Measurements from ENCODE around the gene C6orf118. TPM values are rescaled to one million over a fixed set of nuclear protein-coding genes. Genes with fewer than 3 reads are reported as not detected.

The C6orf118 gene
- total RNA-seq, 2 experiments from 2014 or later = not detected

DNA sequence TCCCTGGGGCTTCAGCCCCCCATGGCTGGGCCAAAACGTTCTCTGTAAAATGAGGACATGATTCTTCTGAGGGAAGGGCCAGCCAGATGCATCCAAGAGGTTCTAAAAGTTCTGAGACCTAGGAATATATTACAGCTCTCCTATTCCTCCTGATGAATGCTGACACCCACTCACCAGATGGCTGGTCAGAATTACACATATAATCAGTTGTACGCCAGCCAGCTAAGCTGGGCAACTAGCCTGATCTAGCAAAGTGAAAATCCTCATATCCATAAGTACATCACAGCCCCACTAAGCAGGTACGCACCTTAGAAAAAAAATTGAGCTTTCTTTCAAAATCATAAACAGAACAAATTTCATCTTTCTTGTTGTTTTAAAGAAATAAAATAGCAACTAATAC lies 34.8 kb downstream of the C6orf118 start:
- no peak for ATAC-seq

GRCh38 chr6:165272585-165272984 lies 36.8 kb downstream of the C6orf118 start:
- Mint-ChIP-seq H3K4me1 (no peaks in the 10 kb centered on the region), H3K27me3 (no peaks in the 10 kb centered on the region), H3K4me3 (no peak overlapping the region), H3K36me3 (no peaks in the 10 kb centered on the region), H3K27ac (no peak overlapping the region), H3K9me3 (ENCODE audit: low read depth) (peaks cover 3% of the 10 kb centered on the region)
- CTCF ChIA-PET = no interaction called here
- no peak for DNase-seq
- ATAC-seq = no peak

More for the DNA sequence above, 34.8 kb downstream of the C6orf118 start:
- no peaks in the 10 kb centered on the region for H3K27me3 Mint-ChIP-seq
- peaks cover 5% of the 10 kb centered on the region for H3K9me3 Mint-ChIP-seq (ENCODE audit: low read depth)
- no peak overlapping the region for H3K4me3 Mint-ChIP-seq
- no peak overlapping the region for H3K27ac Mint-ChIP-seq
- no peaks in the 10 kb centered on the region for H3K4me1 Mint-ChIP-seq
- DNase-seq = no peak
- H3K36me3 Mint-ChIP-seq = no peaks in the 10 kb centered on the region
- CTCF ChIA-PET = no interaction called here

- CTCF ChIA-PET = no interaction called here
- Mint-ChIP-seq H3K27me3 (no peaks in the 10 kb centered on the region), H3K27ac (no peak overlapping the region), H3K4me3 (no peak overlapping the region), H3K36me3 (no peaks in the 10 kb centered on the region), H3K4me1 (no peaks in the 10 kb centered on the region), H3K9me3 (ENCODE audit: low read depth) (peaks cover 3% of the 10 kb centered on the region)
- no peak for ATAC-seq
- no peak for DNase-seq
Observed at GRCh38 chr6:165268987-165269386, 40.4 kb downstream of the C6orf118 start.

DNA sequence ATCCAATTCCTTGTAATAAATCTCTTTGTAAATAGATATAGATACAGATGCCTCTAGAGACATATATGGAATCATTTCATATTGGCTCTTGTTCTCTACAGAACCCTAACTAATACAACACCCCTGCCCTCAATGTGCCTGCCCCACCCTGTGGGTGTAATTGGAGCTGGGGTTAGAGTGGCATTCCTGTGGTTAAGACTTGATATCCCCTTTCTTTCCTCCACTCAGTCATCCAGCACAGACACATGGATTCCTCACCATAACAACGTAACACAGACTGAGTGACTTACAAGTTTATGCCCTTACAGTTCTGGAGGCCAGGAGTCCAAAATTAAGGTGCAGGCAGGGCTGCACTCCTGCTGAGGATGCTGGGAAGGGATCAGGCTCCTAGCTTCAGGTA lies 42.8 kb downstream of the C6orf118 start:
- H3K4me3 Mint-ChIP-seq = no peak overlapping the region

DNA sequence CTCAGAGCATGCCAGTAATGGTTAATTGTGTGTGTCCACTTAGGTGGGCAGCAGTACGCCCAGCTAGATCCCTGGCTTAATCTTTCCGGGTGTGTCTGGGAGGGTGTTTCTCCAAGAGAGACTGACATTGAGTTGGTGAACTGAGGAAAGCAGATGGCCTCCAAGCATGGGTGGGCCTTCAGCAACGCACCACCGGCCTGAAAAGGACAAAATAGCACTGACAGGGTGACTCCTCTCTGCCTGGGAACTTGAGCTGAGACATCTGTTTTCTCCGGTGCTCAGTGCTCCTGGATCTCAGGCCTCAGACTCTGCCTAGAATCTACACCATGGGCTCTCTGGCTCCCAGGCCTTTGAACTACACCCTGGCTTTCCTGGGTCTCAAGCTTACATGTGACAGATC lies 43.2 kb downstream of the C6orf118 start:
- Mint-ChIP-seq H3K36me3 (no peaks in the 10 kb centered on the region), H3K27me3 (no peaks in the 10 kb centered on the region), H3K4me3 (no peak overlapping the region), H3K9me3 (ENCODE audit: low read depth) (peaks cover 6% of the 10 kb centered on the region), H3K27ac (no peak overlapping the region), H3K4me1 (no peaks in the 10 kb centered on the region)
- CTCF ChIA-PET = no interaction called here
- ATAC-seq = no peak
- no peak for DNase-seq

More for the DNA sequence above, 42.8 kb downstream of the C6orf118 start:
- H3K27me3 Mint-ChIP-seq = no peaks in the 10 kb centered on the region
- H3K9me3 Mint-ChIP-seq (ENCODE audit: low read depth) = peaks cover 6% of the 10 kb centered on the region
- CTCF ChIA-PET = no interaction called here
- H3K27ac Mint-ChIP-seq = no peak overlapping the region
- H3K4me1 Mint-ChIP-seq = no peaks in the 10 kb centered on the region
- DNase-seq (no peak), ATAC-seq (no peak)
- no peaks in the 10 kb centered on the region for H3K36me3 Mint-ChIP-seq

- no peak for DNase-seq
- no peak for ATAC-seq
- Mint-ChIP-seq H3K4me3 (no peak overlapping the region), H3K27me3 (no peaks in the 10 kb centered on the region), H3K36me3 (no peaks in the 10 kb centered on the region), H3K9me3 (ENCODE audit: low read depth) (peaks cover 18% of the 10 kb centered on the region), H3K27ac (no peak overlapping the region), H3K4me1 (no peaks in the 10 kb centered on the region)
- CTCF ChIA-PET = no interaction called here
Observed at GRCh38 chr6:165260462-165260861, 48.9 kb downstream of the C6orf118 start.

DNA sequence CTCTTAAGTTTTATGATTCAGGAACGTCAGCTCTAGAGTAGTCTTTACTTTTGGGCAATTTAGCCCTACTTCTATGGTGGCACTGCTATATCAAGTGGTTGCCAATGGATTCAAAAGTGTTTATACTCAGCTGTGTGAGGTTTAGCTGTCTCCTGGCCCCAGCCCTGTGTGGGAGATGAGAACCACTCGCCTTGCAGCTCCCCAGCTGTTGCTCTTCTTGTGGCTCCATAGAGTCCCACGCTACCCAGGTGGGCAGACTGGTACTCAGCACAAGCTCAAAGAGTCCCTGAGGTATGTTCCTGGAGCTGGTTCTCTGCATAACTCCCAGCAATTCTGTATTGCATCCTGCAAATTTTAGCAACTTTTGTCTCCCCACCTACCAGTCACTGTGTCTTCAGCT lies 59.6 kb downstream of the C6orf118 start:
- H3K27ac Mint-ChIP-seq = no peak overlapping the region
- CTCF ChIA-PET = no interaction called here
- H3K4me3 Mint-ChIP-seq = no peak overlapping the region
- H3K4me1 Mint-ChIP-seq = no peaks in the 10 kb centered on the region
- no peaks in the 10 kb centered on the region for H3K27me3 Mint-ChIP-seq
- DNase-seq (no peak), ATAC-seq (no peak)
- peaks cover 4% of the 10 kb centered on the region for H3K9me3 Mint-ChIP-seq (ENCODE audit: low read depth)
- no peaks in the 10 kb centered on the region for H3K36me3 Mint-ChIP-seq

DNA sequence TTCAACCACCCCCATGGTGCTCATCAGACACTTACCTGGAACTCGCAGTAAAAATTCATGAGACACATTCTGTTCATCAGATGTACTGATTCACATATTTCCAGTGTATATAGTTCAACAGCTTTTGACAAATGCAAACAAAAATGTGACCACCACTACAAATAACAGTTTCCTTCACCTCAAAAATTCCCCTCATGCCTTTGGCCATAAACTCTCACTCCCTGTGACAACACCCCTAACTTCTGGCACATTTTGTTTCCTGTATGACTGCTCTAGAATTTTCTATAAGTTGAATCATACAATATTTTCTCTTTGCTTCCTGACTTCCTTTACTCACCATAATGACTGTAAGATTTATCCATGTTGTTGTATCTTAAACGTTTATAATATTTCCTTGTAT lies 63.7 kb downstream of the C6orf118 start:
- H3K4me3 Mint-ChIP-seq = no peak overlapping the region
- H3K27ac Mint-ChIP-seq = no peak overlapping the region
- no peaks in the 10 kb centered on the region for H3K36me3 Mint-ChIP-seq
- no peaks in the 10 kb centered on the region for H3K4me1 Mint-ChIP-seq
- no peak for DNase-seq
- no peaks in the 10 kb centered on the region for H3K27me3 Mint-ChIP-seq
- H3K9me3 Mint-ChIP-seq (ENCODE audit: low read depth) = no peaks in the 10 kb centered on the region
- ATAC-seq = no peak
- CTCF ChIA-PET = no interaction called here

GRCh38 chr6:165245287-165245686 lies 64.1 kb downstream of the C6orf118 start:
- ATAC-seq = no peak
- Mint-ChIP-seq H3K9me3 (ENCODE audit: low read depth) (no peaks in the 10 kb centered on the region), H3K27ac (no peak overlapping the region), H3K27me3 (no peaks in the 10 kb centered on the region), H3K4me1 (no peaks in the 10 kb centered on the region), H3K36me3 (no peaks in the 10 kb centered on the region), H3K4me3 (no peak overlapping the region)
- CTCF ChIA-PET = no interaction called here
- DNase-seq = no peak

GRCh38 chr6:165244524-165245247 lies 64.7 kb downstream of the C6orf118 start:
- Mint-ChIP-seq H3K4me1 (no peaks in the 10 kb centered on the region), H3K9me3 (ENCODE audit: low read depth) (no peaks in the 10 kb centered on the region), H3K36me3 (no peaks in the 10 kb centered on the region), H3K4me3 (no peak overlapping the region), H3K27ac (no peak overlapping the region), H3K27me3 (no peaks in the 10 kb centered on the region)
- DNase-seq = no peak
- no peak for ATAC-seq
- CTCF ChIA-PET = no interaction called here

DNA sequence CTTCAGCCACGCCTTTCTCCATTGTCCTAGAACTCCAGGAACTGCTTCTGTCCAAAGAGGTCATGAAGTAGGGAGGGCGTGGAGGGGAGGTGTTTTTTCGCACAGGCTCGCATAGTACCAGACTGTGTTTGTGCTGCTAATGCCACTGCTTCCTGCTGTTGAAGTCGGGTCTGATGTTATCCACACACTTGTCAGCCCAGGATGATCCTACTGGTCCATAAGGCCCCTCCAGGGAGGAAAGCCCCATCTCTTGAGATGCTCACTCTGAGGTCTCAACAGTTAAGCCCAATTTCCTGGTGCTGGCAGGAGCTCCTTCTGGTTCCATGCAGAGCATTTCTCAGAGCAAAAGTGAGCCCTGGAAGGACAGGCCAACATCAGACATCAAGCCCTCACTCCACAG lies 65.6 kb downstream of the C6orf118 start:
- H3K27ac Mint-ChIP-seq = no peak overlapping the region

GRCh38 chr6:165236326-165236725 lies 73.1 kb downstream of the C6orf118 start:
- Mint-ChIP-seq H3K4me1 (no peaks in the 10 kb centered on the region), H3K4me3 (no peak overlapping the region), H3K9me3 (ENCODE audit: low read depth) (peaks cover 17% of the 10 kb centered on the region), H3K36me3 (no peaks in the 10 kb centered on the region), H3K27ac (no peak overlapping the region), H3K27me3 (no peaks in the 10 kb centered on the region)
- no peak for DNase-seq
- ATAC-seq = no peak
- CTCF ChIA-PET = no interaction called here

More for the DNA sequence above, 65.6 kb downstream of the C6orf118 start:
- H3K4me3 Mint-ChIP-seq = no peak overlapping the region
- H3K4me1 Mint-ChIP-seq = no peaks in the 10 kb centered on the region
- DNase-seq (no peak), ATAC-seq (no peak)
- H3K27me3 Mint-ChIP-seq = no peaks in the 10 kb centered on the region
- H3K36me3 Mint-ChIP-seq = no peaks in the 10 kb centered on the region
- CTCF ChIA-PET = no interaction called here
- no peaks in the 10 kb centered on the region for H3K9me3 Mint-ChIP-seq (ENCODE audit: low read depth)

DNA sequence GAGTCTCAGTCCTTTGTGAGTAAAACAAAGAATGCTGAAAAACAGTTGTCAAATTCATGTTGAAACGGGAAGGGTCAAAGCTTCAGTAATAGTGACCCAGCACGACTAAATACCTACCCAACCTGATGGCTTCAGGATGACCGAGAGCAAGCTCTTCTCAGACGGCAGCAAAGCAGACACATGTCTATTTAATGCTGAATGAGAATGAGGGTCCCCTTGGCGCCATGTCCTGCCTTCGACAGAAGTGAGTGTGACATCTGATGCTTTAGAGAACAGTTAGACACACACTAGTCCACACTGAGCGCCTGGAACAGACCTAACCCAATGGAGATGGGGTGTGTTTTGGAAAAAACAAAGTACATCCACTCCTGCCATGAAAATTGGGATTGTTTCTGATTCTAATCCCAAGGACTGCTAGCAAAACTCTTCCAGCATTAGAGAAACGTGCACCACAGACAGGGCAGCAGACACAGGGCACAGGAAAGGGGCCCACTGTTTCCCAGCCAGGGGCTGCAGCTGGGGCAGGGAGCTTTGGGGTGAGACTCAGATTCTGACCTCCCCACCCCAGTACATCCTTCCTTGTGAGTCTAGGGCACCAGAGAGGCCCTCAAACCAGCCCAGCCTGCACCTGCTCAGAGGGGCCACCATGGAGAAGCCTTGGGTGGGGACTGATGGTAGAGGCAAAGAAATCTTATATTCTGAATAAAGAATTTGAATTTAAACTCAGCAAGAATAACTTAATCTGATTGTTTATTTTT lies 76.5 kb downstream of the C6orf118 start:
- DNase-seq (no peak), ATAC-seq (no peak)
- Mint-ChIP-seq H3K4me1 (no peaks in the 10 kb centered on the region), H3K36me3 (no peaks in the 10 kb centered on the region), H3K27ac (no peak overlapping the region), H3K27me3 (no peaks in the 10 kb centered on the region), H3K9me3 (ENCODE audit: low read depth) (peaks cover 21% of the 10 kb centered on the region), H3K4me3 (no peak overlapping the region)
- CTCF ChIA-PET = no interaction called here

Measured in activated CD8-positive, alpha-beta memory T cell treated with anti-CD3 and anti-CD28 coated beads, Interleukin-2, amount 10 ng/mL, durations not matched to agents 7 days and 5 days (primary cell).